ENCODE data around the gene NFATC1.

- no peak for TF ChIP-seq CTCF (IDR thresholded peaks at IDR 0.05; ENCODE audit: low read depth, low read length, poor library complexity, severe bottlenecking)
- TF ChIP-seq EZH2phosphoT487 (IDR thresholded peaks at IDR 0.05; ENCODE audit: borderline replicate concordance, low read length): no peak
Observed at GRCh38 chr18:79487801-79488201, 92.1 kb downstream of the NFATC1 start.
